Measurements from ENCODE around the gene ZBTB21. TPM values are rescaled to one million over a fixed set of nuclear protein-coding genes. Genes with fewer than 3 reads are reported as not detected.

ZBTB21 gene
- total and polyA plus RNA-seq, 2 experiments from 2014 or later, result 10.0 to 11.0 TPM

- TF ChIP-seq EZH2 (IDR thresholded peaks at IDR 0.05; ENCODE audit: low read depth, unreplicated experiment), result no peak
- no peak for TF ChIP-seq JUNB (IDR thresholded peaks at IDR 0.05; ENCODE audit: unreplicated experiment)
- TF ChIP-seq, protein P1, sequence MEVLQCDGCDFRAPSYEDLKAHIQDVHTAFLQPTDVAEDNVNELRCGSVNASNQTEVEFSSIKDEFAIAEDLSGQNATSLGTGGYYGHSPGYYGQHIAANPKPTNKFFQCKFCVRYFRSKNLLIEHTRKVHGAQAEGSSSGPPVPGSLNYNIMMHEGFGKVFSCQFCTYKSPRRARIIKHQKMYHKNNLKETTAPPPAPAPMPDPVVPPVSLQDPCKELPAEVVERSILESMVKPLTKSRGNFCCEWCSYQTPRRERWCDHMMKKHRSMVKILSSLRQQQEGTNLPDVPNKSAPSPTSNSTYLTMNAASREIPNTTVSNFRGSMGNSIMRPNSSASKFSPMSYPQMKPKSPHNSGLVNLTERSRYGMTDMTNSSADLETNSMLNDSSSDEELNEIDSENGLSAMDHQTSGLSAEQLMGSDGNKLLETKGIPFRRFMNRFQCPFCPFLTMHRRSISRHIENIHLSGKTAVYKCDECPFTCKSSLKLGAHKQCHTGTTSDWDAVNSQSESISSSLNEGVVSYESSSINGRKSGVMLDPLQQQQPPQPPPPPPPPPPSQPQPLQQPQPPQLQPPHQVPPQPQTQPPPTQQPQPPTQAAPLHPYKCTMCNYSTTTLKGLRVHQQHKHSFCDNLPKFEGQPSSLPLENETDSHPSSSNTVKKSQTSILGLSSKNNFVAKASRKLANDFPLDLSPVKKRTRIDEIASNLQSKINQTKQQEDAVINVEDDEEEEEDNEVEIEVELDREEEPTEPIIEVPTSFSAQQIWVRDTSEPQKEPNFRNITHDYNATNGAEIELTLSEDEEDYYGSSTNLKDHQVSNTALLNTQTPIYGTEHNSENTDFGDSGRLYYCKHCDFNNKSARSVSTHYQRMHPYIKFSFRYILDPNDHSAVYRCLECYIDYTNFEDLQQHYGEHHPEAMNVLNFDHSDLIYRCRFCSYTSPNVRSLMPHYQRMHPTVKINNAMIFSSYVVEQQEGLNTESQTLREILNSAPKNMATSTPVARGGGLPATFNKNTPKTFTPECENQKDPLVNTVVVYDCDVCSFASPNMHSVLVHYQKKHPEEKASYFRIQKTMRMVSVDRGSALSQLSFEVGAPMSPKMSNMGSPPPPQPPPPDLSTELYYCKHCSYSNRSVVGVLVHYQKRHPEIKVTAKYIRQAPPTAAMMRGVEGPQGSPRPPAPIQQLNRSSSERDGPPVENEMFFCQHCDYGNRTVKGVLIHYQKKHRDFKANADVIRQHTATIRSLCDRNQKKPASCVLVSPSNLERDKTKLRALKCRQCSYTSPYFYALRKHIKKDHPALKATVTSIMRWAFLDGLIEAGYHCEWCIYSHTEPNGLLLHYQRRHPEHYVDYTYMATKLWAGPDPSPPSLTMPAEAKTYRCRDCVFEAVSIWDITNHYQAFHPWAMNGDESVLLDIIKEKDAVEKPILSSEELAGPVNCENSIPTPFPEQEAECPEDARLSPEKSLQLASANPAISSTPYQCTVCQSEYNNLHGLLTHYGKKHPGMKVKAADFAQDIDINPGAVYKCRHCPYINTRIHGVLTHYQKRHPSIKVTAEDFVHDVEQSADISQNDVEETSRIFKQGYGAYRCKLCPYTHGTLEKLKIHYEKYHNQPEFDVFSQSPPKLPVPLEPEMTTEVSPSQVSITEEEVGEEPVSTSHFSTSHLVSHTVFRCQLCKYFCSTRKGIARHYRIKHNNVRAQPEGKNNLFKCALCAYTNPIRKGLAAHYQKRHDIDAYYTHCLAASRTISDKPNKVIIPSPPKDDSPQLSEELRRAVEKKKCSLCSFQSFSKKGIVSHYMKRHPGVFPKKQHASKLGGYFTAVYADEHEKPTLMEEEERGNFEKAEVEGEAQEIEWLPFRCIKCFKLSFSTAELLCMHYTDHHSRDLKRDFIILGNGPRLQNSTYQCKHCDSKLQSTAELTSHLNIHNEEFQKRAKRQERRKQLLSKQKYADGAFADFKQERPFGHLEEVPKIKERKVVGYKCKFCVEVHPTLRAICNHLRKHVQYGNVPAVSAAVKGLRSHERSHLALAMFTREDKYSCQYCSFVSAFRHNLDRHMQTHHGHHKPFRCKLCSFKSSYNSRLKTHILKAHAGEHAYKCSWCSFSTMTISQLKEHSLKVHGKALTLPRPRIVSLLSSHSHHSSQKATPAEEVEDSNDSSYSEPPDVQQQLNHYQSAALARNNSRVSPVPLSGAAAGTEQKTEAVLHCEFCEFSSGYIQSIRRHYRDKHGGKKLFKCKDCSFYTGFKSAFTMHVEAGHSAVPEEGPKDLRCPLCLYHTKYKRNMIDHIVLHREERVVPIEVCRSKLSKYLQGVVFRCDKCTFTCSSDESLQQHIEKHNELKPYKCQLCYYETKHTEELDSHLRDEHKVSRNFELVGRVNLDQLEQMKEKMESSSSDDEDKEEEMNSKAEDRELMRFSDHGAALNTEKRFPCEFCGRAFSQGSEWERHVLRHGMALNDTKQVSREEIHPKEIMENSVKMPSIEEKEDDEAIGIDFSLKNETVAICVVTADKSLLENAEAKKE (CRISPR knock-in tag; IDR thresholded peaks at IDR 0.05), result no peak
- no peak for TF ChIP-seq CTCF (conservative IDR thresholded peaks at IDR 0.05; ENCODE audit: low read depth in 2 of 2)
- TF ChIP-seq, protein P2, sequence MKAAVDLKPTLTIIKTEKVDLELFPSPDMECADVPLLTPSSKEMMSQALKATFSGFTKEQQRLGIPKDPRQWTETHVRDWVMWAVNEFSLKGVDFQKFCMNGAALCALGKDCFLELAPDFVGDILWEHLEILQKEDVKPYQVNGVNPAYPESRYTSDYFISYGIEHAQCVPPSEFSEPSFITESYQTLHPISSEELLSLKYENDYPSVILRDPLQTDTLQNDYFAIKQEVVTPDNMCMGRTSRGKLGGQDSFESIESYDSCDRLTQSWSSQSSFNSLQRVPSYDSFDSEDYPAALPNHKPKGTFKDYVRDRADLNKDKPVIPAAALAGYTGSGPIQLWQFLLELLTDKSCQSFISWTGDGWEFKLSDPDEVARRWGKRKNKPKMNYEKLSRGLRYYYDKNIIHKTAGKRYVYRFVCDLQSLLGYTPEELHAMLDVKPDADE (IDR thresholded peaks at IDR 0.05), result no peak
- TF ChIP-seq ZNF331 (CRISPR knock-in tag; IDR thresholded peaks at IDR 0.05; ENCODE audit: low read depth), result no peak
- TF ChIP-seq CREB1 (CRISPR knock-in tag; IDR thresholded peaks at IDR 0.05; ENCODE audit: low read depth), result no peak
- no peak for TF ChIP-seq EZH2phosphoT487 (IDR thresholded peaks at IDR 0.05; ENCODE audit: unreplicated experiment)
- TF ChIP-seq ZNF114 (CRISPR knock-in tag; IDR thresholded peaks at IDR 0.05), result no peak
- TF ChIP-seq STAT1 (IDR thresholded peaks at IDR 0.05; ENCODE audit: unreplicated experiment), result no peak
- TF ChIP-seq, protein P3, sequence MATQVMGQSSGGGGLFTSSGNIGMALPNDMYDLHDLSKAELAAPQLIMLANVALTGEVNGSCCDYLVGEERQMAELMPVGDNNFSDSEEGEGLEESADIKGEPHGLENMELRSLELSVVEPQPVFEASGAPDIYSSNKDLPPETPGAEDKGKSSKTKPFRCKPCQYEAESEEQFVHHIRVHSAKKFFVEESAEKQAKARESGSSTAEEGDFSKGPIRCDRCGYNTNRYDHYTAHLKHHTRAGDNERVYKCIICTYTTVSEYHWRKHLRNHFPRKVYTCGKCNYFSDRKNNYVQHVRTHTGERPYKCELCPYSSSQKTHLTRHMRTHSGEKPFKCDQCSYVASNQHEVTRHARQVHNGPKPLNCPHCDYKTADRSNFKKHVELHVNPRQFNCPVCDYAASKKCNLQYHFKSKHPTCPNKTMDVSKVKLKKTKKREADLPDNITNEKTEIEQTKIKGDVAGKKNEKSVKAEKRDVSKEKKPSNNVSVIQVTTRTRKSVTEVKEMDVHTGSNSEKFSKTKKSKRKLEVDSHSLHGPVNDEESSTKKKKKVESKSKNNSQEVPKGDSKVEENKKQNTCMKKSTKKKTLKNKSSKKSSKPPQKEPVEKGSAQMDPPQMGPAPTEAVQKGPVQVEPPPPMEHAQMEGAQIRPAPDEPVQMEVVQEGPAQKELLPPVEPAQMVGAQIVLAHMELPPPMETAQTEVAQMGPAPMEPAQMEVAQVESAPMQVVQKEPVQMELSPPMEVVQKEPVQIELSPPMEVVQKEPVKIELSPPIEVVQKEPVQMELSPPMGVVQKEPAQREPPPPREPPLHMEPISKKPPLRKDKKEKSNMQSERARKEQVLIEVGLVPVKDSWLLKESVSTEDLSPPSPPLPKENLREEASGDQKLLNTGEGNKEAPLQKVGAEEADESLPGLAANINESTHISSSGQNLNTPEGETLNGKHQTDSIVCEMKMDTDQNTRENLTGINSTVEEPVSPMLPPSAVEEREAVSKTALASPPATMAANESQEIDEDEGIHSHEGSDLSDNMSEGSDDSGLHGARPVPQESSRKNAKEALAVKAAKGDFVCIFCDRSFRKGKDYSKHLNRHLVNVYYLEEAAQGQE (IDR thresholded peaks at IDR 0.05; ENCODE audit: unreplicated experiment), result no peak
- TF ChIP-seq POLR2AphosphoS5 (IDR thresholded peaks at IDR 0.05; ENCODE audit: low read depth), result no peak
- no peak for TF ChIP-seq NANOG (IDR thresholded peaks at IDR 0.05; ENCODE audit: borderline replicate concordance)
- peaks cover 11% of the 10 kb centered on the region; the same call in 2 of the 3 replicates for H3K9me3 Mint-ChIP-seq
- H3K79me2 ChIP-seq (replicated peaks; ENCODE audit: insufficient read depth), result no peaks in the 10 kb centered on the region
- H3K36me3 Mint-ChIP-seq (ENCODE audit: low read depth), result no peaks in the 10 kb centered on the region
- DNase-seq (ENCODE audit: low spot score) (no peak), ATAC-seq (no peak)
- H3K4me1 ChIP-seq (ENCODE audit: insufficient read depth), result no peaks in the 10 kb centered on the region
- no peak overlapping the region for H3K27ac Mint-ChIP-seq
- no peaks in the 10 kb centered on the region for H3F3A ChIP-seq (replicated peaks; ENCODE audit: low read depth)
- H3K27me3 ChIP-seq (ENCODE audit: insufficient read depth), result no peaks in the 10 kb centered on the region
- H3K36me3 ChIP-seq (ENCODE audit: insufficient read depth), result no peaks in the 10 kb centered on the region
- H3K4me3 Mint-ChIP-seq, result no peak overlapping the region
- H3K27me3 Mint-ChIP-seq (ENCODE audit: insufficient read depth, low read depth, poor library complexity), result no peaks in the 10 kb centered on the region
- no peaks in the 10 kb centered on the region for H3K9me2 ChIP-seq (ENCODE audit: insufficient read depth)
- no peak overlapping the region for H3K4me3 ChIP-seq
- H3K4me2 ChIP-seq, result no peak overlapping the region
- no peak overlapping the region for H3K27ac ChIP-seq (ENCODE audit: low read depth)
- no peak overlapping the region for H2AFZ ChIP-seq
- no peaks in the 10 kb centered on the region for H4K20me1 ChIP-seq (replicated peaks; ENCODE audit: insufficient read depth)
- H3K4me1 Mint-ChIP-seq, result no peaks in the 10 kb centered on the region
Observed at GRCh38 chr21:42048870-42049577, 38.9 kb upstream of the ZBTB21 start.
